NCI-H2196 treated with DMSO at 0.1 percent for 48 hours (cell line): ENCODE measurements around the gene CDK10.
"Not testable (repeated sequence)": the region's sequence is repeated elsewhere in the genome, so short reads cannot be mapped to it uniquely, and the experiment has no call there.

Experiments
- DNase-seq: peaks from one replicate; lab custom pipeline; 2025; ENCODE audit not compliant: unreplicated experiment; lab: John Stamatoyannopoulos, UW

The CDK10 gene, protein sequence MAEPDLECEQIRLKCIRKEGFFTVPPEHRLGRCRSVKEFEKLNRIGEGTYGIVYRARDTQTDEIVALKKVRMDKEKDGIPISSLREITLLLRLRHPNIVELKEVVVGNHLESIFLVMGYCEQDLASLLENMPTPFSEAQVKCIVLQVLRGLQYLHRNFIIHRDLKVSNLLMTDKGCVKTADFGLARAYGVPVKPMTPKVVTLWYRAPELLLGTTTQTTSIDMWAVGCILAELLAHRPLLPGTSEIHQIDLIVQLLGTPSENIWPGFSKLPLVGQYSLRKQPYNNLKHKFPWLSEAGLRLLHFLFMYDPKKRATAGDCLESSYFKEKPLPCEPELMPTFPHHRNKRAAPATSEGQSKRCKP

GRCh38 chr16:89686520-89687091 is at the start of gene CDK10:
CDK10 (plus strand) TSS chr16:89686689; CDS start chr16:89686711, 22 bp downstream.
- peak; percentile 48 for DNase-seq

DNA sequence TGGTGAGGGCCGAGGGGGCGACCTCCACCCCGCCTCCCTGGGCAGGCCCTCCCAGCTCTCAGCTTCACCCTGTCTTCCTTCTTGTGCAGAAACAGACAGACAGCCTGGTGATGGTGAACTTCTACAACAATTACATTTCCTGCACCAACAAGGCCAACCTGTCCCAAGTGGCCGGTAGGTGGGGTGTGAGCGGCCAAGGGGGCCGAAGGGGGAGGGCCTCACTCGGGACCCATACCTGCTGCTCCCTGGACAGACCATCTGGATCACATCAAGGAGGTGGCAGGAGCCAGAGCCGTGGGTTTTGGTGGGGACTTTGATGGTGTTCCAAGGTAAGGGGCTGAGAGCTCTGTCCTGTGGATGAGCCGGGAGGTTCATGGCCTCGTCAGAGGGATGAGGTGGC is 49.1 kb upstream of the CDK10 start:
- no peak for DNase-seq

DNA sequence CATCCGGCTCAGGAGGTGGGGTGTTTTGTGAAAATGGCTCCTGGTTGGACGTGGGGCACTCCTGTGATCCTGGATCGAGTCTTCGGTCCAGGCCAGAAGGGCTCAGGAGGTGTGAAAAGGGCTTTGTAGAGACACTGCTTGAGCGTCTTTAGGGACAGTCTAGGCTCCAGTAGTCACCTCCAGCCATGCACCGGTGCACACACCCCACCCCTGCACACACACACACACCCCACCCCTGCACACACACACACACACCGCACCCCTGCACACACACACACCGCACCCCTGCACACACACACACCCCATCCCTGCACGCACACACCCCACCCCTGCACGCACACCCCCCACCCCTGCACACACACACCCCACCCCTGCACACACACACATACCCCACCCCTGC is 48.0 kb upstream of the CDK10 start:
- DNase-seq, result no peak

DNA sequence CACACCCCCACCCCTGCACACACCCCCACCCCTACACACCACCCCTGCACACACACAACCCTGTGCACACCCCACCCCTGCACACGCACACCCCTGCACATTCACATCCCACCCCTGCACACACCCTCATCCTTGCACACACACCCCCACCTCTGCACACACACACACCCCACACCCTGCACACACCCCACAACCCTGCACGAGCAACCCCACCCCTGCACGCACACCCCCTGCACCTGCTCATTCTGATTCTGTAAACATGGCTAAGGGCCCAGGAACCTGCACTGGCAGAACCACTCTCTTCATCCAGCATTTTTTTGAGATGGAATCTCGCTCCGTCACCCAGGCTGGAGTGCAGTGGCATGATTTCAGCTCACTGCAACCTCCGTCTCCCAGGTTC is 47.1 kb upstream of the CDK10 start:
- no peak for DNase-seq

GRCh38 chr16:89641458-89642119 is 44.9 kb upstream of the CDK10 start:
- DNase-seq, result no peak

- DNase-seq, result no peak
Observed at GRCh38 chr16:89642574-89642973, 43.9 kb upstream of the CDK10 start.

GRCh38 chr16:89643769-89644300 is 42.7 kb upstream of the CDK10 start:
- no peak for DNase-seq

GRCh38 chr16:89645122-89645521 is 41.4 kb upstream of the CDK10 start:
- DNase-seq, result no peak

- DNase-seq, result no peak
Observed at GRCh38 chr16:89646270-89646669, 40.2 kb upstream of the CDK10 start.

DNA sequence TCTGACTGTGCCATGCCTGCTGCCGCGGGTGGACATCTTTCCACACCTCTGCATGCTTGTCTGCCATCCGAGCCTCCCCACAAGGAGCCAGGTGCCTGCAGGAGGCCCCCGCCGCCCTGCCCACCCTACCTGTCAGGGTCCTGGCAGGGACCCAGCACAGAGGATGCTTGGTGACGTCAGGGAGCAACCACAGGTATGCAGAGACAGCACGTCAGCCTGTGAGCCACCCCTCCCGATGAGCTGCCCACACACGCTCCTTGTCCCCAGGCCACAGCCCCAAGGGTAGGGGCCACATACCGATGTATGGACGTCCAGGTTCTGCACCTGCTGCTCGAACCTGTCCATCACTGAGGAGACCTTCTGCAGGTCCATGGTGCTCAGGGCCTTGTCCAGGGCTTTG is 39.6 kb upstream of the CDK10 start:
- DNase-seq, result no peak

GRCh38 chr16:89651584-89651983 is 34.9 kb upstream of the CDK10 start:
- DNase-seq, result no peak

GRCh38 chr16:89653656-89654295 is 32.7 kb upstream of the CDK10 start:
- DNase-seq, result no peak

DNA sequence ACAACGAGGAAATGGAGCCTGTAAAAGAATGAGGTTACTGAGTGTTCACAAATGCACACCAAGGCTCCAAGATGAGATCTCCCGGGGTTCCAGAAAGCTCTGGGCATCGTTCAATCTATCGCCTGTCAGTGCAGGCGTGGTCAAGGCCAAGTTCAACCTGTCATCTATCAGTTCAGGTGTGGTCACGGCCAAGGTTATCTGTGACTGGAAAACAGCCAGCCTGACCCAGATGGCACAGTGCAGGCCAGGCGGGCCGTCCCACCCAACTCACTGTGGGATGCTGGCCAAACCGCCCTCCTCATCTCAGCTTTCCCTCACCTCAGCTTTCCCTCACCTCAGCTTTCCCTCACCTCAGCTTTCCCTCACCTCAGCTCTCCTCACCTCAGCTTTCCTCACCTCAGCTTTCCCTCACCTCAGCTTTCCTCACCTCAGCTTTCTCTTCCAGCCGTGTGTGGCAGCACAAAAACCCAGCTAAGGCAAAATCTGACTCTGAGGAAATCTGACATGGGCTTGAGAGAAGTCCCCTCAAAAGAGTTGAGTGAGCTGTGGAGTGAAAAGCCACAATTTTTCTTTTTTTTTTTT is 31.3 kb upstream of the CDK10 start:
- no peak for DNase-seq

DNA sequence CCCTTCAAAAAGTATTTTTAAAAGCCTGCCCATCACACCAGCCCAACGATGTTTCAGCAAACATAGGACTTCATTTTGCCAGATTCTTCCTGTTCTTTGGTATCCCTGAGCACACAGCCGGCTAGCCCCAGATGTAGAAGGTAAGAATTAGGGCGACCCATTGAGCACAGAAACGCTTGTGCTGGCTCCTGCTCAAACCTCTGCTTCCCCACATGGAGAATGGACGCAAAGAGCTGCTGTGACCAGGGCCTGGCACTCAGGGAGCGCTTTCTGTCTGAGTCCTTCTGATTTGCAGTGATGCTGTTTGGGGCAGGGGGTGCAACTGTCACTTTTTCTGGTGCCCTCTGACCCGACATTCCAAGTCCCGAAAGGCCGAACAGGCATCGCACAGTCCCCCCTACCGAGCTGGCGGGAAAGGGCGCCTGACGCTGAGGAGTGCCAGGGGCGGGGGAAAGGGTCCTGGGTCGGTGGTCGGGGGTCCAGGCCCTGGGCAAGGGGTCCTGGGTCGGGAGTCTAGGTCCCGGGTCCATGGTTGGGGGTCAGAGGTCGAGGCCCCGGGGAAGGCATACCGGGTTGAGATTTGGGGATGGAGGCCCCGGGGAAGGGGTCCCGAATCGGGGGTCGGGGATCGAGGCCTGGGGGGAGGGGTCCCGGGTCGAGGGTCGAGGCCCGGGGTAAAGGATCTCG is 29.9 kb upstream of the CDK10 start:
- DNase-seq, result no peak

DNA sequence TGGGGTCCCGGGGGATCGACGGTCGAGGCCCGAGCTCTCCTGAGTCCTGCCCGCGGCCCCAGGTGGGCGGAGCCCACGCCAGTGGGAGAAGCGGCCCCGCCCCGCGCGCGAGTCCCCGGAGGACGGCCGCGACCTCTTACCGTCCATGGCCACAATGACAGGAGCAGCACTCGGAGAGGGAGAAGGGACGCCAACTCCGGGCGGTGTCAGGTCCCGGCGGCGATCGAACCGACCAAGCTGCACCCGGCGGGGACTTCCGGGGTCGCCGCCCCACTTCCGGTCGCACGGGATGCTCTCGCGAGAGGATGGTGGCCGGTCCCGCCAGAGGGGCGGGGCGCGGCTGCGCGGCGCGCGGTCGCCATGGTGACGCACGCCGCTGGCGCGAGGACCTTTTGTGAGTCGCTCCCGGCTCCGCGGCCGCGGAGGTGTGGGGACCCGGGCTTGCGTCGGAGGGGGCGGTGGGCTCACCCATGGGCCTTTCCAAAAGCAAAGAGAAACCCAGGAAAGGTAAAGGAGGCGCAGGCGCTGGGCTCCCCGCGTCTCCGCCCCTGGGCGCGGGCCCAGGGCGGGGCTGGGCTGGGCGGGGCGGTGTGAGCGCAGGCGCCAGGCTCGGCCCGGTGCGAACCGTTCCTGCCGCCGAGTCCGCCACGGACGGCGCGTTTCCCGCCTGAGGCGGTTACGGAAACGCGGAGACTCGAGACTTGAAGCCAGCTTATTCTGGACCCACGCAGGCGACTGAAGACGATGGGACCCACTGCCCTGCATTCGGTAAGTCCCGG is 28.9 kb upstream of the CDK10 start, which contains the start of the genes CHMP1A and SPATA33:
Gene CHMP1A (minus strand): TSS at position 267 of the 779 bp plus-strand sequence. CDS start 120 bp downstream, at position 147.
Gene SPATA33 (plus strand): TSS at position 395 of the 779 bp plus-strand sequence. CDS start 76 bp downstream, at position 471.
- DNase-seq, result peak; percentile 14

GRCh38 chr16:89658221-89658879 is 28.1 kb upstream of the CDK10 start:
- no peak for DNase-seq

GRCh38 chr16:89660146-89660545 is 26.3 kb upstream of the CDK10 start:
- DNase-seq, result no peak

DNA sequence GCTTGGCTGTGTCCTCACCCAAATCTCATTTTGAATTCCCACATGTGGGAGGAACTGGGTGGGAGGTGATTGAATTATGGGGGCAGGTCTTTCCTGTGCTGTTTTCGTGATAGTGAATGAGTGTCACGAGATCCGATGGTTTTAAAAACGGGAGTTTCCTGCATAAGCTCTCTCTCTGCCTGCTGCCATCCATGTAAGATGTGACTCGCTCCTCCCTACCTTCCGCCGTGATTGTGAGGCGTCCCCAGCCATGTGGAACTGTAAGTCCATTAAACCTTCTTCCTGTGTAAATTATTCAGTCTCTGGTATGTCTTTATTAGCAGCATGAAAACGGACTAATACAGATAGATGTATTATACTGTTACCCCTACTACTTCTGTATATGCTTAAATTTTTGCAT is 25.3 kb upstream of the CDK10 start:
- no peak for DNase-seq

GRCh38 chr16:89664238-89664637 is 22.3 kb upstream of the CDK10 start:
- DNase-seq, result not testable (repeated sequence)
